GM23248 (cell line): Measurements from ENCODE around the gene HDAC7. TPM values are rescaled to one million over a fixed set of nuclear protein-coding genes. Genes with fewer than 3 reads are reported as not detected.

Experiments
- DNase-seq: peaks from one replicate; pipeline ENCODE4 v3.0.0-alpha.2; 2015
- H2AFZ ChIP-seq: fragments of 200-600 bp; sonication (generic); 2 replicates; pipeline ENCODE4 v1.6.1; 2016; ENCODE audit warnings: antibody characterized with exemption
- H3F3A ChIP-seq: fragments of 200-600 bp; sonication (generic); 2 replicates; pipeline ENCODE4 v1.6.1; 2016; ENCODE audit warnings: mild to moderate bottlenecking, antibody characterized with exemption, mixed run types; ENCODE audit not compliant: insufficient read depth
- H3K27ac ChIP-seq: fragments of 200-600 bp; sonication (generic); 2 replicates; pipeline ENCODE4 v1.5.1; 2016; ENCODE audit warnings: mild to moderate bottlenecking
- H3K27me3 ChIP-seq: fragments of 200-600 bp; sonication (generic); replicated peaks from 2 replicates; pipeline ENCODE4 v1.6.1; 2016; ENCODE audit warnings: mild to moderate bottlenecking; ENCODE audit not compliant: insufficient read depth
- H3K36me3 ChIP-seq: fragments of 200-600 bp; sonication (generic); 2 replicates; pipeline ENCODE4 v1.6.1; 2016; ENCODE audit warnings: low read depth, mild to moderate bottlenecking
- H3K4me1 ChIP-seq: fragments of 200-600 bp; sonication (generic); 2 replicates; pipeline ENCODE4 v1.6.1; 2016; ENCODE audit warnings: mild to moderate bottlenecking; ENCODE audit not compliant: insufficient read depth
- H3K4me2 ChIP-seq: fragments of 200-600 bp; sonication (generic); one replicate; pipeline ENCODE4 v1.6.1; 2016; ENCODE audit warnings: mild to moderate bottlenecking; ENCODE audit not compliant: unreplicated experiment
- H3K4me3 ChIP-seq: fragments of 200-600 bp; sonication (generic); 2 replicates; pipeline ENCODE4 v1.5.1; 2016; ENCODE audit warnings: mild to moderate bottlenecking
- H3K79me2 ChIP-seq: fragments of 200-600 bp; sonication (generic); 2 replicates; pipeline ENCODE4 v1.6.1; 2016; ENCODE audit warnings: mild to moderate bottlenecking; ENCODE audit not compliant: insufficient read depth
- H3K9ac ChIP-seq: fragments of 200-600 bp; sonication (generic); 2 replicates; pipeline ENCODE4 v1.6.1; 2016; ENCODE audit warnings: mild to moderate bottlenecking
- H3K9me2 ChIP-seq: fragments of 200-600 bp; sonication (generic); 2 replicates; pipeline ENCODE4 v1.6.1; 2016; ENCODE audit warnings: mixed run types, mild to moderate bottlenecking, moderate library complexity; ENCODE audit not compliant: insufficient read depth
- H3K9me3 ChIP-seq: fragments of 200-600 bp; sonication (generic); one replicate; pipeline ENCODE4 v1.6.1; 2017; ENCODE audit warnings: low read depth
- H4K20me1 ChIP-seq: fragments of 200-600 bp; sonication (generic); 2 replicates; pipeline ENCODE4 v1.6.0; 2016; ENCODE audit not compliant: insufficient read depth
- EZH2 ChIP-seq: fragments of 200-600 bp; sonication (generic); IDR thresholded peaks from 2 replicates; pipeline ENCODE4 v1.6.1; 2018; ENCODE audit warnings: antibody characterized with exemption, mild to moderate bottlenecking; ENCODE audit not compliant: insufficient read depth, poor library complexity, severe bottlenecking
- EZH2phosphoT487 ChIP-seq: fragments of 200-600 bp; sonication (generic); IDR thresholded peaks from 2 replicates; pipeline ENCODE4 v1.6.1; 2018; ENCODE audit warnings: antibody characterized with exemption, moderate library complexity, mild to moderate bottlenecking, low read depth; ENCODE audit not compliant: insufficient read depth
- WGBS, 2 experiments: methylation state at CpG; one replicate each; pipeline ENCODE4 v1.1.6; 2015 to 2017; ENCODE audit warnings: low lambda C conversion rate in 2 of 2, low coverage in 1 of 2; ENCODE audit errors: missing lambda C conversion rate in 2 of 2; 5-methylcytosine and 5-hydroxymethylcytosine counted together
- in situ Hi-C: fragments of 300-500 bp; cut with MboI; formaldehyde crosslinking; loops from 2 replicates; pipeline ENCODE4 v1.15.0; 2020
- polyA plus RNA-seq: library from polyadenylated mRNA; unstranded; fragments of >200 nt; fragmentation: Nextera tagmentation; extraction: Ambion mirVana; gene quantifications from 2 replicates; pipeline ENCODE4 v1.2.1, GENCODE V29; 2016
- total RNA-seq: library from RNA; depleted of rRNA; stranded (reverse); fragments of >200 nt; shearing (Covaris generic); gene quantifications from 2 replicates; pipeline ENCODE4 v1.2.3, GENCODE V29; 2014

HDAC7 gene
- total and polyA plus RNA-seq, 2 experiments from 2014 or later: 46.2 to 62.9 TPM

DNA sequence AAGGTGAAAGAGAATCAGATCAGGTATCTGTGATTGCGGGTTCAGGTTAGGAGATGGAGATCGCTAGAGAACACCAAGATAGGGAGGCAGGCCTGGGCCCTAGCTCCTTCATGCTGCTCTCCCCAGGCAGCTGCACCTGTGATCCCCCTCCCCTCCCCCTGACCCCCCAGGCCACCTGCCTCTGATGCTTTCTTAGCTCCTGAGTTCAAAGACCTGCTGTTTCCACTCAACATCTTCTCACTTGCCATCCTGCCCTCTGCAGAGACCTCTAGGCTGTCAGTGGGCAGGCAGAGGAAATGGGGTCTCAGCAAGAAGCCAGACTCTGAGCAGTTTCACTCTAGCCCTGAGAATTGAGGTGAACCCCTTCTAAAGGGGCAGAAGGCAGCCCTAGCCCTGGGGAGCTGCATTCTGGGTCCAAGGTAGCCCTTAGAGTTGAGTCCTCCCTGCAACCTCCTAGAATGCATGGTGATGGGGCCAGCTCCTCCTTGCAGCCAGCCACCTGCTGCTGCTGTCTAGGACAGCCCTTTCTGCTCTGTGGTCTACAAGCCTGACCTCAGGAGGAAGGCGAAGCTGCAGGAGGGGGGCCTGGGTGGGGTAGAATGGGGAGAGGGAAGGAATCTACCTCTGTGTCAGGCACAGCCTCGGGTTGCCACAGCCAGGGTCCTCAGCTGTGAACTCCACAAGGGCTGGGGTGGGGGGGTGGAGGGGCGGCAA lies 53.0 kb downstream of the HDAC7 start:
- WGBS, 2 experiments: 43 to 72% methylated on average over 2 to 5 of the region's 5 CpGs
- DNase-seq: no peak
- in situ Hi-C loops: no loop called here

DNA sequence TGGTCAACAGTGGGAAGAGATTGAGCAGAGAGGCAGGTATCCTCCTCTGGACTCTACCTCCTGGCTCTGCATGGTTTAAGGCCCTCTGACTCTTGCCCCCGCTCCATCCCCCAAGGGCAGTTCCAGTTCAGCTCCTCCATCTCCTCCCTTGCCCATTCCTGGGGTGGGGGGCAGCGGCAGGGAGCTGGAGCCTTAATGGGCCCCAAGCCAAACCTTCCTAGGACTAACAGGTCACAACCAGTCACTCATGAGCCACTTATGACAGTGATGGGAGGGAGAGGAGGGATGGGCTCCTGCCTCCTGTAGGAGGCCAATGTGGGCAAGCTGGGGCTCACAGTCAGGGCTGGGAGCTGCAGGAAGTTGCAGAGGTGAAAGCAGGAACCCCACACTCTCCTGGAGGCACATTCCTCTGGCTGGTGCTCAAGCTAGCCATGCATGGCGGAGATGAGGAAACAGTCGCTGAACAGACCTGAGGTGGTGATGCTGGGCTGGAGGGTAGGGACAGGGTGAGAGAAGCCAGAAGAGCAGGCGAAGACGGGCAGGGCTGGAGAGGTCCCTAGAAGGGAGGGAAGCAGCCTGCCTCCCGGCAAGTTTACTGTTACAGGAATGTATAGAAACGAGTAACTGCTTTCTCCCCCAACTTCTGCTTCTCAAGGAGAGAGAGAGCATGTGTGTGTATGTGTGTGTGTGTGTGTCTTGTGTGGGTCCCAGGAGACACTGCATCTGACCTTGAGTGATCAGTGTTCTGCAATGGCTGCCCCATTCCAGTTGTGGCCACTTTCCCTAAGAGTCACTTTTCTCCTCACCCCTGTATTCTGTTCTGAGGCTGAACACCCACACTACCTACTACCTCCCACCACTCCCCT lies 56.0 kb downstream of the HDAC7 start:
- Histone ChIP-seq H3K4me1 (peaks cover 19% of the 10 kb centered on the region), H2AFZ (no peak overlapping the region), H3K9me2 (no peaks in the 10 kb centered on the region), H3F3A (peaks cover 5% of the 10 kb centered on the region; the same call in 1 of the 2 replicates), H3K4me2 (no peak overlapping the region), H3K27me3 (no peaks in the 10 kb centered on the region), H3K9ac (no peak overlapping the region), H3K27ac (no peak overlapping the region), H4K20me1 (no peaks in the 10 kb centered on the region), H3K4me3 (no peak overlapping the region), H3K36me3 (no peaks in the 10 kb centered on the region), H3K79me2 (no peaks in the 10 kb centered on the region), H3K9me3 (no peaks in the 10 kb centered on the region)
- no peak for DNase-seq
- no peak for TF ChIP-seq EZH2
- no peak for TF ChIP-seq EZH2phosphoT487
- in situ Hi-C loops: no loop called here
- 93 to 95% methylated on average over 8 of the region's 8 CpGs for WGBS, 2 experiments

More for the DNA sequence above, 53.0 kb downstream of the HDAC7 start:
- no peaks in the 10 kb centered on the region for H3K27me3 ChIP-seq
- no peak overlapping the region for H2AFZ ChIP-seq
- no peaks in the 10 kb centered on the region for H3K9me3 ChIP-seq
- no peaks in the 10 kb centered on the region for H3K9me2 ChIP-seq
- no peaks in the 10 kb centered on the region for H3K36me3 ChIP-seq
- H3K9ac ChIP-seq: no peak overlapping the region
- H3K4me3 ChIP-seq: no peak overlapping the region
- no peak overlapping the region for H3K4me2 ChIP-seq
- no peaks in the 10 kb centered on the region for H4K20me1 ChIP-seq
- no peaks in the 10 kb centered on the region for H3K79me2 ChIP-seq
- H3K4me1 ChIP-seq: peaks cover 22% of the 10 kb centered on the region
- peaks cover 16% of the 10 kb centered on the region; the same call in 1 of the 2 replicates for H3F3A ChIP-seq
- no peak overlapping the region for H3K27ac ChIP-seq
- no peak for TF ChIP-seq EZH2
- no peak for TF ChIP-seq EZH2phosphoT487

- Histone ChIP-seq H3K27ac (no peak overlapping the region), H3K79me2 (no peaks in the 10 kb centered on the region), H3F3A (no peaks in the 10 kb centered on the region), H3K9me3 (no peaks in the 10 kb centered on the region), H3K4me2 (no peak overlapping the region), H3K4me1 (peaks cover 15% of the 10 kb centered on the region), H4K20me1 (no peaks in the 10 kb centered on the region), H3K9ac (no peak overlapping the region), H3K4me3 (no peak overlapping the region), H3K9me2 (no peaks in the 10 kb centered on the region), H2AFZ (no peak overlapping the region), H3K36me3 (no peaks in the 10 kb centered on the region), H3K27me3 (no peaks in the 10 kb centered on the region)
- 60 to 69% methylated on average over 3 of the region's 3 CpGs for WGBS, 2 experiments
- TF ChIP-seq EZH2 (no peak), EZH2phosphoT487 (no peak)
- in situ Hi-C loops: no loop called here
- no peak for DNase-seq
Measured at GRCh38 chr12:47762850-47763465, 56.7 kb downstream of the HDAC7 start.
